ENCODE data around the gene ZNF141. TPM values are rescaled to one million over a fixed set of nuclear protein-coding genes. Genes with fewer than 3 reads are reported as not detected.
A peak's percentile ranks its signal among the peaks of the same experiment; 100 is the strongest.
"Not testable (repeated sequence)": the region's sequence is repeated elsewhere in the genome, so short reads cannot be mapped to it uniquely, and the experiment has no call there.

Gene ZNF141
- total RNA-seq = 7.5 TPM
- long read RNA-seq, partial matches to known transcripts = 0 of 1 reads
- long read RNA-seq, other reads (novel, unspliced or antisense) = 0 of 1 reads

DNA sequence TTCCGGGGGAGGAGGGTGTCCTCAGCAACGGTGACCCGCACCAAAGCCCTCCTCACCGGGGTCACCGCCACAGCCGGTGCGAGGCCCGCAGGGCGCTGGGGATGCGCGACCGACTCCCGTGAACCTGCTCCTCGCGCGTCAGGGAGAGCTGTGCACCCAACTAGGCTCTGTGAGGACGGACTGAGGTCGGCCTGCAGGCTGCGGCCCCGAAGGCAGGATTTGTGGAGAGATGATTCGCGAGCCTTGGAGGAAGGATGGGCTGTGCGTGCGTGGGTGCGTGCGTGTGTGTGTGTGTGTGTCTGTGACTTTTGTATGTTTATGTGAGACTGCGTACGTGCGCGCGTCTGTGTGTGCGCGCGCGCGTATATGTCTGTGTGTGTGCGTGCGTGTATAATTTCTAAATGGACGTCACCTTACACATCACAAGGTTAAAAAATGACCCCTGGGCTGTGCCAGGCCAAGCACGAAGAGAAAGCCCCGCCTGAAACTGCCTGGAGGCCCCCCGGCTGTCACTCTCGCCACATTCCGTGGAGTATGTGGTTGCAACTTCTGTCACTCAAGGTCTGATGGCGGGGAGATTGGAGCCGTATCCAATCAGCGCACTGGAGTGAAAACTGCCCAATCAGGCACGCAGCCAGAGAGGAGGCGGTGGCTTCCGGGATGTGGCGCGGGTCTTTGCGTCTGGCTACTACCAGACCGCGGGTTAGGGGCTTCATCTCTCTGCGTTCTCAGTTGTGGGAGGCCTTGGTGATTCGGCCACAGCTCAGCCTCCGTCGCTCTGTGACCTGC lies at the start of gene ZNF141:
Gene ZNF141 (plus strand): TSS at position 672 of the 789 bp plus-strand sequence. CDS start 170 bp downstream, outside the sequence.
- intact Hi-C loops (cut with DNase I) = loop anchor here (5.0 kb wide), 1 partner anchor 95 kb away; no protein-coding TSS in a partner anchor
- peak; percentile 96 for DNase-seq (ENCODE audit: missing footprints)
- ATAC-seq = peak; percentile 98

DNA sequence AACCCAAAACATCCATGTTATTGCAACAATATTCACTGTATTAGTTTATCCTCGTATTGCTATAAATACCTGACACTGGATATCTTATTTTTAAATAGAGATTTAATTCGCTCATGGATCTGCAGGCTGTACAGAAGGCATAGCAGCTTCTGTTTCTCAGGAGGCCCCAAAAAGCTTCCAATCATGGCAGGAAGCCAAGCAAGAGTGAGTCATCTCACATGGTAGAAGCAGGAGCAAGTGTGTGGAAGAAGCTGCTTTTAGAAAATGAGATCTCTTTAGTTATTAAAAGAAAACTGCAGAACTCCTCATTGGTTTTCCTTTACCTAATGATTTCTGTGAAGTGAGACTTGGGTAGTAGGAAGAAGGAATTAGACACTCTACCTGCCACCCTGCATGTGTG lies 48.7 kb upstream of the ZNF141 start:
- ATAC-seq = no peak
- intact Hi-C loops (cut with DNase I) = no loop called here
- no peak for DNase-seq (ENCODE audit: missing footprints)

DNA sequence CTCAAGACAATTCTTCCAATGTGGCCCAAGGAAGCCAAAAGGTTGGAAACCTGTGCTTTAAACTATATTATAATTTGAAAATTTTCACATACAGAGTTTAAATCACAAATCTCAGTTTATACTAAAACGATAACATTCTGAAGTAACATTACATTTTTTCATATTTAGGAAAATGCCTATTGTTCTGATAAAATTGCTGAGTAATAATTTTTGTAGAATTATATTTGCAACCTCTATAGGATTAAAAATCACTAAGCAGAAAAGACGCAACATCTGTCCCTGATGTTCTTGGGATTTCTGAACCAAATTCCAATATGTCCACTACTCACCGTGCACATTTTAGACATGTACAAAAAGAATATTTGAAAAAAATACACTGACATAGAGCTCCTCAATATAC lies 42.9 kb upstream of the ZNF141 start:
- no peak for ATAC-seq
- intact Hi-C loops (cut with DNase I) = no loop called here
- no peak for DNase-seq (ENCODE audit: missing footprints)

DNA sequence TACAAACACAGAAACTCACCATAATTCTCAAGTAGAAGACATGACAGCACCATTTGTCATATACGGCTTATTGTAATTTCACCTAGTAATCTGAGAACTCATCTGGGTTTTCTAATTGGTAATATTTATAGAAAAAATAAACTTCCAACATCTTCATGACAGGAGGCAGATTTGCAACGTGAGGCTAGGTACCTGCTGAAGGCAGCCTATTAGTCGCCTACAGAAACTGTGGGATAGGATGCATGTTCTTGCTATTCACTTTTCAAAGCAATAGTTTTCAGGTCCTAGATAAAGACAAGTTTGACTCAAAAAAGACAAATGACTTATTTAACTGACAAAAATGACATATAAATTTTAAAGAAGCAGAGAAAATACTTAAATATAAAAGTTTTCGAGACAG lies 35.2 kb upstream of the ZNF141 start:
- ATAC-seq (no peak), DNase-seq (ENCODE audit: missing footprints) (no peak)
- intact Hi-C loops (cut with DNase I) = no loop called here

DNA sequence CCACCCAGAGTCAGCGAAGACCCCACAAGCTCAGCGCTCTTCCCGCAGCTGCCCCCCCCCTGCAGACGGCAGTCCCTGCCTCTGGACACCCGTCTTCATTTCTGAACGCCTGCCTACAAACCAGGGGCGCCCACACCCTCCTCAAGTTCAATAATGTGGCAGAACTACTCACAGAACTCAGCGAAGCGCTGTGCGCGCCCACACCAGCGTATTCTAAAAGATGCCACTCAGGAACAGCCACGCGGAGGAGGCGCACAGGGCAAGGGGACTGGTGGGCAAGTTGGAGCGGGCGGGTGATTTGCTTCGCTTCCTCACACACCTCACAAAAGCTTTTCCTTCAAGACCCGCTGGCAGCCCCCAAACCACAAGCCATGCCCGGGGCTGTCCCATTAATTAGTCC lies 33.1 kb upstream of the ZNF141 start:
- ATAC-seq; DNase-seq (ENCODE audit: missing footprints); intact Hi-C loops (cut with DNase I): not testable (repeated sequence)

DNA sequence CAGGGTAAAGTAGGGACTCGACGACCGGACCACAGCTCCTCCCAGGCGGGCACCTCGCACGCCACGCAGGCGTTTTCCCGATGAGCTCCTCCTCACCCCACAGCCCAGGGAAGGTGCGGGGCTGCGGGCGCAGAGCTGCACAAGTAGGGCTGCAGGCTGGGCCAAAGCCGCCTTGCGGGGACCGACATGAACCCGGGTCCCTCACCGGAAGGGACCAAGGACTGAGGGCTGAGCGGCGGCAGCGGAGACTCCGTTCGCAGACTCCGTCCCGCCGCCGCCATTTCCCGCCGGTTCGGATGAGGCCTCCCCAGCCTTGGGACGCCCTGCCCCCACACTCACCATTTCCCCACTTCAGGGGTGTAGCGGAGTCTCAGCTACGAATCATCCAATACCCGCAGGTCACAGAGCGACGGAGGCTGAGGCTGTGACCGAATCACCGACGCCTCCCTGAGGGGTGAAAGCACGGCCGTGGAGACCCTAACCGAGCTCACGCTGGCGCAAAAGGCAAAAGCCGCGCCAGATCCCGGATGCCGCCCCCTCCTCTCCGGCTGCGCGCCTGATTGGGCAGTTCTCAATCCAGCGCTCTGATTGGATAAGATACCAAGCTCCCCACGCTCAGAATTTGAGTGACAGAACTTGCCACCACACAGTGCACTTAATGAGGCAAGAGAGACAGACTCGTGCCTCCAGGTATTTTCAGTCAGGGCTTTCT lies 32.5 kb upstream of the ZNF141 start, which contains the start of gene ZNF732:
Gene ZNF732 (minus strand): TSS at position 506 of the 712 bp plus-strand sequence. CDS start 164 bp downstream, at position 342.
- intact Hi-C loops (cut with DNase I) = no loop called here
- peak; percentile 84 for ATAC-seq
- DNase-seq (ENCODE audit: missing footprints) = peak; percentile 67

DNA sequence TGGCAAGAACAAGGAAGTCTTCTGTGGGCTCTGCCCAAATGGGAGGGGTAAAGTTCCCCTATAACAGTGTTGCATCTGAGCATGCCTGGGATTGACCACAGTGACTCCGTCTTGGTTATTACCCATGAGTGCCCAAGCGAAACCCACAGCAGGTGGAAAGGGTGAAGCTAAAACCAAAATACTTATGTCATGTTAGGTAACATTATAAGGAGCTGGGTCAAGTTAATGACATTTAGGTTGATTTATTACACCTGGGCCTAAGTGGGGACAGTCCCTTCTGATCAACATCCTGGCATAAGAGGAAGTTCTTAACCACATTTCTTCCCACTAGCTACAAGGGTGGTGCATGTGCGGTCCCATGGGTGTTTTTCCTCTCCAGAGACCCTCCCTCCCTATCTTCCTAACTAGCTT lies 31.1 kb upstream of the ZNF141 start:
- ATAC-seq = no peak
- no peak for DNase-seq (ENCODE audit: missing footprints)

DNA sequence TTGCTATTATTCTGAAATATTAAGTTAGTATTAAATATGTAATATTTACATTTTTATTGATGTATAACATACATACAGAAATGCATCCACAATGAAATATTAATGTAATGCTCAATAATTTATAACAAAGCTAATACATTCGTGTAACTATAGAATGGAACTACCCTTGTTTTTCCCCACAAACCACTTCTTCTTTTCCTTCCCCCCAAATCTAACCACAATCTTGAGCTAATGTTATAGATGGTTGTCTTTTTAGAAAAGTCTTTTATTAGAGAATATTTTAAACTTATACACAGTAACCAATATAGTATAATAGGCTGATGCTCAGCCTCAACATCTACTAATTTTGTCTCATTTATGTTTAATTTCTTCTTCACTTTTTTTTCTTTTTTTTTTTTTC lies 27.8 kb upstream of the ZNF141 start:
- intact Hi-C loops (cut with DNase I) = no loop called here
- ATAC-seq (no peak), DNase-seq (ENCODE audit: missing footprints) (no peak)

More for the DNA sequence above, 31.1 kb upstream of the ZNF141 start:
- intact Hi-C loops (cut with DNase I) = no loop called here

DNA sequence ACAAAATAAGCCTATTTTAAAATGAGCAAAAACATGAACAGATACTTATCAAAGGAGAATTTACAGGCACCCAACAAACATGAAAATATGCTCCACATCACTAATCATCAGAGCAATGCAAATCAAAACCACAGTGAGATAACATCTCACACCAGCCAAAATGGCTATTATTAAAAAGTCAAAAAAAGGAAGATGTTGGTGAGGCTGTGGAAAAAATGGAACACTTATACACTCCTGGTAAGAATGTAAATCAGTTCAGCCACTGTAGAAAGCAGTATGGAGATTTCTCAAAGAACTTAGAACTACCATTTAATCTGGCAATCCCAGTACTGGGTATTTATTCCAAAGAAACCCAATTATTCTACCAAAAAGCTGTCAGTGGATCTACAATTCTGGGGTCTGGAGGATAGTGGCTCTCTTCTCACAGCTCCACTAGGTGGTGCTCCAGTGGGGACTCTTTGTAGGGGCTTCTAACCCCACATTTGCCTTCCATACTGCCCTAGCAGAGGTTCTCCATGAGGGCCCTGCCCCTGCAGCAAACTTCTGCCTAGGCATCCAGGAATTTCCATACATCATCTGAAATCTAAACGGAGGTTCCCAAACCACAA lies 23.2 kb upstream of the ZNF141 start:
- intact Hi-C loops (cut with DNase I) = no loop called here
- ATAC-seq = no peak
- DNase-seq (ENCODE audit: missing footprints) = no peak

DNA sequence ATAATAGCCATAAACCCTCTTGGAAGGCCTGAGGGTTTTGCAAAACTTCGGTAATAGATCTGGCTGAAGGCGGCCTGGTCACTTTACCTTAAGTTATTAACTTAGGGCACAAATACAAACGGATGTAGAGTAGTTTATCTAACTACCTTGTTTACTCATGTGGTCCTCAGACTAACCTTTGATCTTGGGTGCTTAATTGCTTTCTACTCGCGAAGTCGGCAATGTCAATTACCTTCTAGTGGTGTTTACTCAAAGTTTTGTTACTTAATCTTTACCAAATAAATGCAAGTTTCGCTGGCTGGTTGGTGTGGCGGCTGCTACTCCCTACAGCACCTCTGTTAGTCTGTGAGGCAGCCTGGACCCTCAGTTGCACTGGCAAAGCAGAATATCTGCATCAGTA lies 8.9 kb upstream of the ZNF141 start:
- DNase-seq (ENCODE audit: missing footprints) = no peak
- intact Hi-C loops (cut with DNase I) = no loop called here
- no peak for ATAC-seq

DNA sequence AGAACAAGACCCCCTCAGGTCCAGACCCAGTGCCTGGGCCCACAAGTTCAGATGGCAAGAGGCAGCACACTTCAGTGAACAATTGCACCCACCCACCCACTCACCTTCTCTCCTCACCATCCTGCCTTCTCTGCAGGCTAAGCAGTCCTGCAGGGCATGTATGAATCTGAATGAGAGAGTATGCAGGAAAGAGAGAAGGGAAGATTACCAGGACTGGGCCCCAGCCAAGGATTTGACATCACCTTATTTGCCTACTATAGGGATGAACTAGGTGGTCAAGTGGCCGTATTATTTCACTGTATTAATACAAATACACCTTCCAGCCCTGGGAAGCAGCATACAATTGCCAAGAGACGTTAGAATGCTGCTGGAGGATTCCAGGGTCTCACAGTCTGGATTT lies 2.1 kb upstream of the ZNF141 start:
- ATAC-seq = no peak
- intact Hi-C loops (cut with DNase I) = loop anchor here (5.0 kb wide), 1 partner anchor 93 kb away; no protein-coding TSS in a partner anchor
- no peak for DNase-seq (ENCODE audit: missing footprints)

DNA sequence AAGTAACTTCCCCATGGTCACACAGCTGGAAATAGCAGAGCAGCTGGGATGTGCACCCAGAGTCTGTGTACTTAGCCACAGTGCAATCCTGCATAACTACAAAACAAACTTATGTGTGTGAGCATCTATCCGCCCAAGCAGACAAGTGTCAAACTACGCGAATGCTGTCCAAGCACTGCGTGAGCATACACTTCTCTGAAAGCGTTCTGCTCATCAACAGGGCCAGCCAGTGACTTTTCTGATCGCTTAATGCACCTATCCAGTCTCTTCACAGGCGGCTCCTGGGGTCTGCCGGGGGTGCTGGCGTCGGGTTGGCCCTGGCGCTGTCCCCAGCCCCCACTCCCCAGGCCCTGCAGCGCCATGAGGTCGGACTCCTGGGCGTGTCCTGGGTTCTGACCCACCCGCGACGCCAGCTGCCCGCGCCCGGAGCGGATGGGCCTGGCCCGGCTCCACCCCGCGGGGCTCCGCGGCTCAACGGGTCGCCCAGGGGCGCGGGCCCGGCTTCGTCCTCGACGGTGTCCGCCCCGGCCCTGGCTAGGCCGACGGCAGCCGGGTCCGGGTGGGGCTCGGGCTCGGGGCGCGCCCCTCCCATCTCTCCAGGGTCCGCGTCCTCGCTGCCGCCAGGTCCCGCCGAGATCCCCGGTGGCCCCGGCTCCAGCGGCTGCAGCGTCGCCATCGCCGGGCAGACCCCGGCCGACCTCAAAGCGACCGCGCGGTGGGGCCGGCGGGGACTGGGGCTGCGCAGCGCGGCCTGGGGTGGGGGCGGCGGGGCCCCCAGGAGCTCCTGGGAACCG lies 1.3 kb upstream of the ZNF141 start:
- intact Hi-C loops (cut with DNase I) = loop anchor here (5.0 kb wide), 1 partner anchor 94 kb away; no protein-coding TSS in a partner anchor
- ATAC-seq (peak; percentile 33), DNase-seq (ENCODE audit: missing footprints) (no peak)

DNA sequence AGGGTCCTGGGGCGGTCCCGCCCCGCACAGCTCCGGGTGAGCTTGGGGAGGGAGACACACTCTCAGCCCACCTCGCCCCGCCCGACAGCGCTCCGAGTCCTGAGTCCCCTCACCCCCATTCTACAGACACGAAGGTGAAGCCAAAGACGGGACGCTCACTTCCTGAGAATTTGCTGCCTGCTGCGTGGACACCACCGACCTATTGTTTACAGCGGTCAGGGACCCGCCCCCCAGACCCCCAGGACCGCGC lies 796 bp upstream of the ZNF141 start:
- no peak for DNase-seq (ENCODE audit: missing footprints)
- intact Hi-C loops (cut with DNase I) = loop anchor here (5.0 kb wide), 1 partner anchor 95 kb away; no protein-coding TSS in a partner anchor

DNA sequence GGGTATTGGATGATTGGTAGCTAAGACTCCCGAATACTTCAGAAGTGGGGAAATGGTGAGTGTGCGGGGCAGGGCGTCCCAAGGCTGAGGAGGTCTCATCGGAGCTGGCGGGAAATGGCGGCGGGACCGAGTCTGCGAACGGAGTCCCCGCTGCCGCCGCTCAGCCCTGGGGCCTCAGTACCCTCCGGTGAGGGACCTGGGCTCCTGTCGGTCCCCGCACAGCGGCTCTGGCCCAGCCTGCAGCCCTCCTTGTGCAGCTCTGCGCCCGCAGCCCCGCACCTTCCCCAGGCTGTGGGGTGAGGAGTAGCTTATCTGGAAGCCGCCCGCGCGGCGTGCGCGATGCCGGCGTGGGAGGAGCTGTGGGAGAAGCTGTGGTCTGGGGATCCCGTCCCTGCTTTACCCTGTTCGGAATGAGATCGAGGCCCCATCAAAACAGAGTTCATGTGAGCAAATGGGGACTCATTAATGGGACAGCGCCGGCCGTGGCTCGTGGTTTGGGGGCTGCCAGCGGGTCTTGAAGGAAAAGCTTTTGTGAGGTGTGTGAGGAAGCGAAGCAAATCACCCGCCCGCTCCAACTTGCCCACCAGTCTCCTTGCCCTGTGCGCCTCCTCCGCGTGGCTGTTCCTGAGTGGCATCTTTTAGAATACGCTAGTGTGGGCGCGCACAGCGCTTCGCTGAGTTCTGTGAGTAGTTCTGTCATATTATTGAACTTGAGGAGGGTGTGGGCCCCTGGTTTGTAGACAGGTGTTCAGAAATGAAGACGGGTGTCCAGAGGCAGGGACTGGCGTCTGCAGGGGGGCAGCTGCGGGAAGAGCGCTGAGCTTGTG lies 531 bp downstream of the ZNF141 start:
- ATAC-seq (peak; percentile 29), DNase-seq (ENCODE audit: missing footprints) (no peak)
- intact Hi-C loops (cut with DNase I) = loop anchor here (5.0 kb wide), 1 partner anchor 96 kb away; no protein-coding TSS in a partner anchor

More for the DNA sequence above, 796 bp upstream of the ZNF141 start:
- ATAC-seq = no peak

DNA sequence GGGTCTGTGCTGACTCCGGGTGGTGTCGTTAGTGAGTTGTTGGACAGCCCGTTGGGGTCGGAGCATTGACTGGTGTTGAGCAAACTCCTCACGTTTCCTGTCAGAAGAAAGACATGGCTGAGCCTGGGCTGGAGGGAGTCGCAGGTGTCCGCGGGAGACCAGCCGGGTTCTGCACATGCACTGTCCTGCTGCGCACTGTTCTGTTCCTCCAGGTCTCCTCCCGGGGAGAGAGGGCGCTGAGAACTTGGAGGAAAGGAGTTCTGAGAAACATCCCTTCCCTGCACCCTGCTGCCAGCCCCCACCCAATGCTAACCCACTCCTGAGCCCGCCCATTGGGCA lies 1.1 kb downstream of the ZNF141 start:
- intact Hi-C loops (cut with DNase I) = loop anchor here (5.0 kb wide), 1 partner anchor 96 kb away; no protein-coding TSS in a partner anchor
- DNase-seq (ENCODE audit: missing footprints) (no peak), ATAC-seq (no peak)

DNA sequence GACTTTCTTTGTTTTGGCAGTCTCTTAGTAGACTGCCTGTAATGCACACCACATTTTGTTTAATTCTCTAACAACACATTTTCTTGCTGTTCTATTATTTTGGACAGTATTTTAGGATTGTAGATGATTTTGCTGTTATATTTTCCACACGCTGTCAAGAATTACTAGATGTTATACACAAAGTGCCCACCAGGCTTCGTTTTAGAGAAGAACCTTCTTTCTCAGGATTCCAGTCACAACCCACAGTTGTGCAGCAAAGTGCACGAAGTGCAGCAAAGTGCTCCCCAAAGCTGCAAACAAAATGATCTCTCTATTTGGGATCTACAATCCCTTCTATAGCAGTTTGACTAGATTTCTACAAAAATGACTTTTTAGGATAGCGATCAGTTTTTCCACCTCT lies 2.4 kb downstream of the ZNF141 start:
- no peak for ATAC-seq
- intact Hi-C loops (cut with DNase I) = loop anchor here (10.0 kb wide), 1 partner anchor 155 kb away; the partner anchor contains the start of genes PIGG and ZNF721
- no peak for DNase-seq (ENCODE audit: missing footprints)

DNA sequence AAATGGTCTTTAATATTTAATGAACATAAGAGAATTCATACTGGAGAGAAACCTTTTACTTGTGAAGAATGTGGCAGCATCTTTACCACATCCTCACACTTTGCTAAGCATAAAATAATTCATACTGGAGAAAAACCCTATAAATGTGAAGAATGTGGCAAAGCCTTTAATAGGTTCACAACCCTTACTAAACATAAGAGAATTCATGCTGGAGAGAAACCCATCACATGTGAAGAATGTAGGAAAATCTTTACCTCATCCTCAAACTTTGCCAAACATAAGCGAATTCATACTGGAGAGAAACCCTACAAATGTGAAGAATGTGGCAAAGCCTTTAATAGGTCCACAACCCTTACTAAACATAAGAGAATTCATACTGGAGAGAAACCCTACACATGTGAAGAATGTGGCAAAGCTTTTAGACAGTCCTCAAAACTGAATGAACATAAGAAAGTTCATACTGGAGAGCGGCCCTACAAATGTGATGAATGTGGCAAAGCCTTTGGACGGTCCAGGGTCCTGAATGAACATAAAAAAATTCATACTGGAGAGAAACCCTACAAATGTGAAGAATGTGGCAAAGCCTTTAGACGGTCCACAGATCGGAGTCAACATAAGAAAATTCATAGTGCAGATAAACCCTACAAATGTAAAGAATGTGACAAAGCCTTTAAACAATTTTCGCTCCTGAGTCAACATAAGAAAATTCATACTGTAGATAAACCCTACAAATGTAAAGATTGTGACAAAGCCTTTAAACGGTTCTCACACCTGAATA lies 35.6 kb downstream of the ZNF141 start:
- no peak for ATAC-seq
- DNase-seq (ENCODE audit: missing footprints) = no peak
- intact Hi-C loops (cut with DNase I) = loop anchor here (5.0 kb wide), 1 partner anchor 74 kb away; no protein-coding TSS in a partner anchor

Measured in Right ventricle myocardium inferior (tissue), 1 donor.